Neuronal stem cell (in vitro differentiated cells): Measurements from ENCODE around the gene CAPZB.

Source experiments
- DNase-seq: peaks from one replicate; pipeline ENCODE4 v3.0.0-alpha.2; 2013; ENCODE audit warnings: low spot score
- H2AFZ ChIP-seq: one replicate; pipeline ENCODE4 v1.6.1; 2013; ENCODE audit warnings: mild to moderate bottlenecking, low read length, inconsistent platforms
- H2AK5ac ChIP-seq: 2 replicates; pipeline ENCODE4 v1.6.1; 2013; ENCODE audit warnings: low read depth, mild to moderate bottlenecking, inconsistent platforms, low read length, moderate library complexity, mixed read lengths
- H2BK120ac ChIP-seq: 2 replicates; pipeline ENCODE4 v1.6.1; 2013; ENCODE audit warnings: low read depth, mild to moderate bottlenecking, inconsistent platforms, low read length, moderate library complexity, mixed read lengths
- H2BK12ac ChIP-seq: one replicate; pipeline ENCODE4 v1.6.1; 2013; ENCODE audit warnings: low read length, inconsistent platforms
- H2BK15ac ChIP-seq: 2 replicates; pipeline ENCODE4 v1.6.1; 2013; ENCODE audit warnings: mild to moderate bottlenecking, low read length, inconsistent platforms, mixed read lengths
- H2BK5ac ChIP-seq: one replicate; pipeline ENCODE4 v1.6.1; 2013; ENCODE audit warnings: inconsistent platforms, mild to moderate bottlenecking, low read length, moderate library complexity
- H3K14ac ChIP-seq: one replicate; pipeline ENCODE4 v1.6.1; 2013; ENCODE audit warnings: low read length, inconsistent platforms
- H3K18ac ChIP-seq: 2 replicates; pipeline ENCODE4 v1.6.1; 2013; ENCODE audit warnings: low read length, inconsistent platforms
- H3K23ac ChIP-seq: 2 replicates; pipeline ENCODE4 v1.6.1; 2013; ENCODE audit warnings: low read depth, mild to moderate bottlenecking, mixed read lengths, low read length, inconsistent platforms; ENCODE audit not compliant: poor library complexity
- H3K27ac ChIP-seq: replicated peaks from 3 replicates; pipeline ENCODE4 v1.5.1; 2013; ENCODE audit warnings: low read length, inconsistent platforms
- H3K27me3 ChIP-seq, 3 experiments: 2 replicates each; pipeline ENCODE4 v1.6.1; 2013; ENCODE audit warnings: low read length in 3 of 3, mild to moderate bottlenecking in 2 of 3, inconsistent platforms in 1 of 3, low read depth in 1 of 3, mixed read lengths in 1 of 3, moderate library complexity in 1 of 3; ENCODE audit not compliant: control insufficient read depth in 3 of 3, insufficient read depth in 3 of 3
- H3K36me3 ChIP-seq, 2 donors: replicated peaks in 1 of 2; 2 replicates each; pipeline ENCODE4 v1.6.1; 2013; ENCODE audit warnings: low read length in 2 of 2; ENCODE audit not compliant: control insufficient read depth in 2 of 2, insufficient read depth in 2 of 2
- H3K4ac ChIP-seq: 2 replicates; pipeline ENCODE4 v1.6.1; 2013; ENCODE audit warnings: inconsistent platforms, mild to moderate bottlenecking, low read length, moderate library complexity
- H3K4me1 ChIP-seq, 2 donors: 1 replicate in 1 of 2; 2 replicates in 1 of 2; pipeline ENCODE4 v1.6.1; 2013; ENCODE audit warnings: low read length in 2 of 2, low read depth in 1 of 2; ENCODE audit not compliant: control insufficient read depth in 2 of 2, insufficient read depth in 1 of 2
- H3K4me2 ChIP-seq: one replicate; pipeline ENCODE4 v1.6.1; 2013; ENCODE audit warnings: mild to moderate bottlenecking, low read length, inconsistent platforms; ENCODE audit not compliant: insufficient read depth, poor library complexity, severe bottlenecking
- H3K4me3 ChIP-seq, 2 donors: 2 replicates each; pipeline ENCODE4 v1.5.1; 2013; ENCODE audit warnings: low read length in 2 of 2, mild to moderate bottlenecking in 2 of 2, inconsistent platforms in 1 of 2, moderate library complexity in 1 of 2
- H3K79me1 ChIP-seq: one replicate; pipeline ENCODE4 v1.6.1; 2013; ENCODE audit warnings: low read depth, mild to moderate bottlenecking, inconsistent platforms, low read length, moderate library complexity
- H3K9ac ChIP-seq: one replicate; pipeline ENCODE4 v1.6.1; 2013; ENCODE audit warnings: mild to moderate bottlenecking, low read depth, low read length, inconsistent platforms; ENCODE audit not compliant: poor library complexity
- H3K9me3 ChIP-seq, 2 donors: replicated peaks in 1 of 2; 2 replicates each; pipeline versions ENCODE3 to v1.6.1; 2013; ENCODE audit warnings: low read length in 2 of 2, mild to moderate bottlenecking in 2 of 2, inconsistent platforms in 1 of 2, low read depth in 1 of 2, mixed read lengths in 1 of 2, moderate library complexity in 1 of 2; ENCODE audit not compliant: control insufficient read depth in 2 of 2, insufficient read depth in 1 of 2
- H4K8ac ChIP-seq: one replicate; pipeline ENCODE4 v1.6.1; 2013; ENCODE audit warnings: low read depth, mild to moderate bottlenecking, inconsistent platforms, low read length, moderate library complexity
- H4K91ac ChIP-seq: one replicate; pipeline ENCODE4 v1.6.1; 2013; ENCODE audit warnings: low read length, low read depth, mild to moderate bottlenecking, inconsistent platforms; ENCODE audit not compliant: poor library complexity
- WGBS, 2 donors: extraction: QIAGEN DNeasy Blood & Tissue Kit; methylation state at CpG; one replicate each; pipeline ENCODE4 v1.1.7; 2013; ENCODE audit warnings: missing lambda C conversion rate in 2 of 2, mixed read lengths in 1 of 2; ENCODE audit not compliant: insufficient read length in 2 of 2, insufficient replicate concordance in 1 of 2; ENCODE audit errors: extremely low coverage in 2 of 2; 5-methylcytosine and 5-hydroxymethylcytosine counted together

Gene CAPZB

DNA sequence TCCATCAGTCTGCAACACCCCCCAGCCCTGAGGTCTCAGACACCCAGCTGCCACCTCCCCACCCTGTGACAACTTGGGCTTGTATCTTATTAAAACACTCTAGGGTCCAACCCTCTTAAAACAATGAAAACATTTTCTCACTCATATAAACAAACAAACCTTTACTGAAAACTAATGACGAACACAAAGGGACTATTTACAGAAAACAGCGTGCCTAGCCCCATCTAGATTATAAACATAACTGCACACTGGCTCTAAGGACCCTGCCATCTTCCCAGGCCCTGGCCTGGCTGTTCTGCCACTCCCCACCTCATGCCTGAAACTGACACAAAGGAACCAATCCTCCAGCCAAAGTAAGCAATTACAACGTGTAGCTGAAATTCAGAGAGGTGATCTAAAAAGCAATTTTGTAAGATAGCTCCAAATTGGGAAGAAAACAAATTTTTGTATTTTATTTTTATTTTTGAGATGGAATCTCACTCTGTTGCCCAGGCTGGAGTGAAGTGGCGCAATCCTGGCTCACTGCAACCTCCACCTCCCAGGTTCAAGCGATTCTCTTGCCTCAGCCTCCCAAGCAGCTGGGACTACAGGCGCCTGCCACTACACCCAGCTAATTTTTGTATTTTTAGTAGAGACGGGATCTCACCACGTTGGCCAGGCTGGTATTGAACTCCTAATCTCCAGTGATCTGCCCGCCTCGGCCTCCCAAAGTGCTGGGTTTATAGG is 40.9 kb downstream of the CAPZB start:
- H3K27ac ChIP-seq: no peak overlapping the region

DNA sequence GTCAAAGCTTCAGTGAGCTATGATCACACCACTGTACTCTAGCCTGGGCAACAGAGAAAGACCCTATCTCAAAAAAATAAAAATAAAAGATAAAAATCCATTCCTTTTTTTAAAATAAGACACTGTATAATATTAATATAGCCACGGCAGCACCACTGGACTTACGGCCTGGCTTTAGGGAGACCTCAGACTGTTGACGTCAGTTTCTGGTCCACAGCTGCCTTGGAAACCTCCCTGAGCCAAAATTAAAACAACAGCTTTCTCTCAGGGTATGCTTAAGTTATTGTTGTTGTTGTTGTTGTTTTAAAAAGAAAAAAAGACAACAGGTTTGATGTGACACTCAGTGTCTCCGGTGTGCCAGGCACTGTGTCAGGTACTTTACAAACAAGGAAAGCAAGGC is 42.0 kb downstream of the CAPZB start:
- Histone ChIP-seq H2BK120ac (no peak overlapping the region), H3K4me2 (no peak overlapping the region), H3K14ac (no peak overlapping the region), H3K18ac (no peak overlapping the region), H3K36me3 (peaks cover 4 to 21% of the 10 kb centered on the region in 2 donors), H3K9me3 (no peaks in the 10 kb centered on the region), H2AK5ac (peak overlapping the region; percentile 38), H2AFZ (no peak overlapping the region), H2BK15ac (no peak overlapping the region), H3K79me1 (peaks cover 4% of the 10 kb centered on the region), H4K8ac (no peak overlapping the region), H3K9ac (no peak overlapping the region), H3K4me1 (peaks cover 11 to 20% of the 10 kb centered on the region in 2 donors), H2BK5ac (no peak overlapping the region), H3K23ac (no peak overlapping the region), H3K4ac (no peak overlapping the region), H3K27ac (no peak overlapping the region), H2BK12ac (no peak overlapping the region), H4K91ac (no peak overlapping the region), H3K27me3 (no peaks in the 10 kb centered on the region), H3K4me3 (no peak overlapping the region)
- DNase-seq: no peak
- no CpG with 5 or more reads among the region's 4 CpGs for WGBS, 2 donors

More for the DNA sequence above, 40.9 kb downstream of the CAPZB start:
- H3K79me1 ChIP-seq: peaks cover 2% of the 10 kb centered on the region
- H3K18ac ChIP-seq: no peak overlapping the region
- no peak overlapping the region for H2BK12ac ChIP-seq
- H2AK5ac ChIP-seq: no peak overlapping the region
- H2BK5ac ChIP-seq: no peak overlapping the region
- no peak overlapping the region for H3K14ac ChIP-seq
- no peak for DNase-seq
- peaks cover 11 to 23% of the 10 kb centered on the region in 2 donors for H3K4me1 ChIP-seq
- peaks cover 3 to 26% of the 10 kb centered on the region in 2 donors for H3K36me3 ChIP-seq
- no peaks in the 10 kb centered on the region for H3K27me3 ChIP-seq
- no peak overlapping the region for H3K4me2 ChIP-seq
- H2BK120ac ChIP-seq: no peak overlapping the region
- WGBS, 2 donors: no CpG with 5 or more reads among the region's 10 CpGs
- no peak overlapping the region for H4K91ac ChIP-seq
- no peak overlapping the region for H2AFZ ChIP-seq
- no peak overlapping the region for H3K4ac ChIP-seq
- H4K8ac ChIP-seq: no peak overlapping the region
- H3K23ac ChIP-seq: no peak overlapping the region
- H2BK15ac ChIP-seq: no peak overlapping the region
- H3K9me3 ChIP-seq: no peaks in the 10 kb centered on the region
- H3K9ac ChIP-seq: no peak overlapping the region
- H3K4me3 ChIP-seq: no peak overlapping the region

DNA sequence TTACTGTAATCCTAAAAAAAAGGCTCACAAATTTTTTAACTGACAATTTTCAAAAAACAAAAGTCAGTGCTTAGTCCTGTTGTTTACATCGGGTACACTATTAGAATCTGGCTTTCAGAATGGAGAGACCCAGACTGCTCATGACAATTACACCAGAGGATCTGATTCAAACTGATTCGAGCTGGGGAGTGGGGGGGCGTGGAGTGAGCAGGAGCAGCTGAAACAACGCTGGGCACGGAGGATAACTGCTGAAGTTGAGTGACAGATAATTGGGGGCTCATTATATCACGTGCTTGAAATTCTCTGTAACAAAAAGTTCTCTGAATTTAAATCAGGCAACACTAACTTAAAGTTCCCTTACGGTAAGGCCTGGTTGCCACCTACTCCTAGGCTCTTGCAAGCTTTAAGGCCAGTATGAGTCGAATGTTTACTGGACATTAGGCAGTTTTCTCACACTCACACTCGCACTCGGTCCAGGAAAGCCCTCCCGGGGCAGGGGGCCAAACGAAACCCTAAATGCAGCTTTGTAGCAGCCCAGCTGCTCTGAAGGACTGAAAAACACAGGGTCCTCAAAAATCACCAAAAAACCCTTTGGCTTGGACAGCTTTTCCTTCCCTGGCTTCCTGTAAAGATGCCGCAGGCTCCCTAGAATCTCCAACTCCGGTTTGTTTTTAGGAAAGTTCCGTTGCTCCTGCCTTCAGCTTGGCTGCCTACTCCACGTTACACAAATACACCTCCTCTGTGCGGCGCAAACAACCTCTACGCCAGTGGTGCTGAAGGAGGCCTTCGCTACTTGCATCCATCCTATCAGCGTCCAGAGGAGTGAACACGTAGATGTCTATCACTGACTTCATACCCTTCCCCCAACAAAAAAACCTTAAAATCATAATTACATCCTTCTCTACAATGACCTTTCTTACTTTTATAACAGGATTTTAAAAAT is 42.9 kb downstream of the CAPZB start:
- Histone ChIP-seq H3K9ac (no peak overlapping the region), H4K91ac (no peak overlapping the region), H3K14ac (no peak overlapping the region), H3K18ac (peak overlapping the region; percentile 72), H3K23ac (no peak overlapping the region), H4K8ac (no peak overlapping the region), H3K36me3 (peaks cover 4 to 21% of the 10 kb centered on the region in 2 donors), H2AK5ac (no peak overlapping the region), H3K4me2 (no peak overlapping the region), H2BK12ac (no peak overlapping the region), H3K27ac (no peak overlapping the region), H3K4ac (no peak overlapping the region), H2BK5ac (no peak overlapping the region), H3K79me1 (peaks cover 4% of the 10 kb centered on the region), H3K4me3 (no peak overlapping the region), H3K27me3 (no peaks in the 10 kb centered on the region), H2BK15ac (no peak overlapping the region), H3K4me1 (peaks cover 11 to 18% of the 10 kb centered on the region in 2 donors), H2BK120ac (no peak overlapping the region), H2AFZ (no peak overlapping the region), H3K9me3 (no peaks in the 10 kb centered on the region)
- no peak for DNase-seq
- WGBS, 2 donors: no CpG with 5 or more reads among the region's 22 CpGs
